NCI-H2171 (cell line): ENCODE measurements around the gene UTP11.
"Not testable (repeated sequence)": the region's sequence is repeated elsewhere in the genome, so short reads cannot be mapped to it uniquely, and the experiment has no call there.

Experiments used
- DNase-seq: peaks from one replicate; lab custom pipeline; 2025; lab: John Stamatoyannopoulos, UW

The UTP11 gene

GRCh38 chr1:38012363-38013226 is at the start of gene UTP11:
Gene UTP11, plus strand, starts transcription at chr1:38012734. Its CDS starts 69 bp downstream, at chr1:38012803.
- DNase-seq: peak; percentile 99

- not testable (repeated sequence) for DNase-seq
These were observed 48.4 kb upstream of the UTP11 start for GRCh38 chr1:37964106-37964505.

GRCh38 chr1:37965301-37965700 is 47.2 kb upstream of the UTP11 start:
- DNase-seq: no peak

- DNase-seq: not testable (repeated sequence)
These were observed 38.9 kb upstream of the UTP11 start for GRCh38 chr1:37973684-37974083.

- no peak for DNase-seq
These were observed 38.0 kb upstream of the UTP11 start for GRCh38 chr1:37974567-37974966.

- DNase-seq: peak; percentile 2
These were observed 37.5 kb upstream of the UTP11 start for GRCh38 chr1:37975083-37975482.

GRCh38 chr1:37978541-37978940 is 34.0 kb upstream of the UTP11 start:
- DNase-seq: no peak

- DNase-seq: no peak
These were observed 29.0 kb upstream of the UTP11 start for GRCh38 chr1:37983546-37983945.

- DNase-seq: no peak
These were observed 24.9 kb upstream of the UTP11 start for GRCh38 chr1:37987679-37988078.

GRCh38 chr1:37989361-37989930 is 23.1 kb upstream of the UTP11 start:
- DNase-seq: no peak

- DNase-seq: no peak
These were observed 17.5 kb upstream of the UTP11 start for GRCh38 chr1:37994886-37995566.

GRCh38 chr1:37995751-37996345 is 16.7 kb upstream of the UTP11 start:
- peak; percentile 51 for DNase-seq

GRCh38 chr1:37997256-37998088 is 15.1 kb upstream of the UTP11 start:
- DNase-seq: no peak

- DNase-seq: no peak
These were observed 14.3 kb upstream of the UTP11 start for GRCh38 chr1:37998089-37998808.

- DNase-seq: no peak
These were observed 13.6 kb upstream of the UTP11 start for GRCh38 chr1:37998913-37999429.

GRCh38 chr1:37999430-38000232 is 12.9 kb upstream of the UTP11 start:
- no peak for DNase-seq

GRCh38 chr1:38000233-38000528 is 12.4 kb upstream of the UTP11 start:
- DNase-seq: no peak

GRCh38 chr1:38000529-38001455 is 11.7 kb upstream of the UTP11 start:
- no peak for DNase-seq
